Fibroblast of lung (primary cell): ENCODE results near the gene STXBP6. TPM values are rescaled to one million over a fixed set of nuclear protein-coding genes. Genes with fewer than 3 reads are reported as not detected.

Experiments used
- DNase-seq, 2 donors: peaks; one replicate each; pipeline versions ENCODE4 v3.0.0 to v3.0.0-alpha.2; 2010; ENCODE audit warnings: low read depth in 2 of 2
- H2AFZ ChIP-seq: 2 replicates; pipeline ENCODE4 v1.5.1; 2012; ENCODE audit warnings: low read length, control low read depth, inconsistent platforms
- H3K27ac ChIP-seq: 2 replicates; pipeline ENCODE4 v1.5.1; 2011; ENCODE audit warnings: low read length, control low read depth; ENCODE audit not compliant: insufficient read depth
- H3K27me3 ChIP-seq: 2 replicates; pipeline ENCODE4 v1.5.1; 2011; ENCODE audit warnings: mild to moderate bottlenecking, low read length; ENCODE audit not compliant: control insufficient read depth, insufficient read depth
- H3K36me3 ChIP-seq: 2 replicates; pipeline ENCODE4 v1.5.1; 2011; ENCODE audit warnings: low read length; ENCODE audit not compliant: control insufficient read depth, insufficient read depth
- H3K4me1 ChIP-seq: 2 replicates; pipeline ENCODE4 v1.5.1; 2011; ENCODE audit warnings: low read length; ENCODE audit not compliant: control insufficient read depth, insufficient read depth; ENCODE audit errors: extremely low read depth
- H3K4me2 ChIP-seq: 2 replicates; pipeline ENCODE4 v1.5.1; 2011; ENCODE audit warnings: low read length, control low read depth; ENCODE audit not compliant: insufficient read depth; ENCODE audit errors: extremely low read depth
- H3K4me3 ChIP-seq, 4 experiments: fragments of 200-600 bp in 1 of 4; sonication (generic) in 1 of 4; replicated peaks in 1 of 4; 2 replicates each; pipeline ENCODE4 v1.5.1; 2011 to 2016; ENCODE audit warnings: low read length in 4 of 4, low read depth in 3 of 4, mild to moderate bottlenecking in 3 of 4, control low read depth in 2 of 4, inconsistent platforms in 1 of 4, mixed read lengths in 1 of 4; ENCODE audit not compliant: insufficient read depth in 1 of 4; ENCODE audit errors: control extremely low read depth in 1 of 4
- H3K79me2 ChIP-seq: 2 replicates; pipeline ENCODE4 v1.5.1; 2012; ENCODE audit warnings: mild to moderate bottlenecking, low read length, inconsistent platforms; ENCODE audit not compliant: control insufficient read depth, insufficient read depth
- H3K9ac ChIP-seq: 2 replicates; pipeline ENCODE4 v1.5.1; 2011; ENCODE audit warnings: mild to moderate bottlenecking, low read length, control low read depth; ENCODE audit not compliant: insufficient read depth
- H3K9me3 ChIP-seq: 2 replicates; pipeline ENCODE4 v1.5.1; 2012; ENCODE audit warnings: low read depth, low read length; ENCODE audit not compliant: control insufficient read depth, insufficient read depth
- H4K20me1 ChIP-seq: 2 replicates; pipeline ENCODE4 v1.5.1; 2011; ENCODE audit warnings: low read length; ENCODE audit not compliant: control insufficient read depth, insufficient read depth; ENCODE audit errors: extremely low read depth
- EZH2 ChIP-seq: IDR thresholded peaks from 2 replicates; pipeline ENCODE4 v1.5.1; 2012; ENCODE audit warnings: low read length, control low read depth, mild to moderate bottlenecking; ENCODE audit errors: missing control alignments
- polyA plus RNA-seq, 2 donors: library from polyadenylated mRNA; depleted of rRNA in 1 of 2; stranded (reverse) in 1 of 2; unstranded in 1 of 2; fragments of >200 nt; gene quantifications; 2 replicates each; pipeline ENCODE4 v1.2.1, GENCODE V29; 2011 to 2012; ENCODE audit warnings: missing spikeins in 1 of 2
- total RNA-seq: library from RNA; depleted of rRNA; stranded (reverse); fragments of >200 nt; gene quantifications from 2 replicates; pipeline ENCODE4 v1.2.1, GENCODE V29; 2014
- TF ChIP-seq, protein P1 (sequence below), 2 donors: IDR thresholded peaks in 1 of 2; conservative IDR thresholded peaks in 1 of 2; 1 replicate in 1 of 2; 2 replicates in 1 of 2; pipeline ENCODE4 v1.5.1; 2011 to 2012; ENCODE audit warnings: low read length in 2 of 2, control low read depth in 1 of 2, inconsistent platforms in 1 of 2, low read depth in 1 of 2, mild to moderate bottlenecking in 1 of 2

Gene STXBP6
- total and polyA plus RNA-seq, 2 donors (not counting 1 experiment from before 2014, with no cell fraction given), result 4.5 to 17.8 TPM

DNA sequence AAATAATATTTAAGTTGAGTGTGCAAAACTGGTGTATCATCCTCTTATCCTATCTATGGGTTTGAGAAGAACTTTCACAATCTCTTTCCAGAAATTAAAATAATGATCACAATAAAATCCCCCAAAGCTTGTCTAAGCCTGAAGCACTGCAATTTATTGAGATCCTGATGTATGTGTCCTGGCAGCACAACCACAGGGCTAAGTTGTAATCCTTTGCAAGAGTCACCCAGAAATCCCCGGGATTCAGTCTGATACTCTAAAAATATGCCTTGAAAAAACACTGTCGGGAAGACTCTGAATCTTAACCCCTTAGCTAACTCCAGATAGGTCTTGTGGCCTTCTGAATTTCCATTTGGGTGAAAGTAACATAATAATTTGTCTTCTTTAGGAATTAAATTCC, 40.3 kb upstream of the STXBP6 start:
- H3K27me3 ChIP-seq, result peaks cover 2% of the 10 kb centered on the region
- H3K9ac ChIP-seq, result no peak overlapping the region
- H3K4me1 ChIP-seq, result peaks cover 2% of the 10 kb centered on the region
- no peaks in the 10 kb centered on the region for H3K9me3 ChIP-seq
- H3K4me3 ChIP-seq, result no peak overlapping the region
- H3K4me2 ChIP-seq, result no peak overlapping the region
- H4K20me1 ChIP-seq, result no peaks in the 10 kb centered on the region
- H3K79me2 ChIP-seq, result no peaks in the 10 kb centered on the region
- H3K36me3 ChIP-seq, result no peaks in the 10 kb centered on the region
- DNase-seq, result peak in 1 of 2 donors; percentile 47
- no peak for TF ChIP-seq EZH2
- TF ChIP-seq, protein P1, sequence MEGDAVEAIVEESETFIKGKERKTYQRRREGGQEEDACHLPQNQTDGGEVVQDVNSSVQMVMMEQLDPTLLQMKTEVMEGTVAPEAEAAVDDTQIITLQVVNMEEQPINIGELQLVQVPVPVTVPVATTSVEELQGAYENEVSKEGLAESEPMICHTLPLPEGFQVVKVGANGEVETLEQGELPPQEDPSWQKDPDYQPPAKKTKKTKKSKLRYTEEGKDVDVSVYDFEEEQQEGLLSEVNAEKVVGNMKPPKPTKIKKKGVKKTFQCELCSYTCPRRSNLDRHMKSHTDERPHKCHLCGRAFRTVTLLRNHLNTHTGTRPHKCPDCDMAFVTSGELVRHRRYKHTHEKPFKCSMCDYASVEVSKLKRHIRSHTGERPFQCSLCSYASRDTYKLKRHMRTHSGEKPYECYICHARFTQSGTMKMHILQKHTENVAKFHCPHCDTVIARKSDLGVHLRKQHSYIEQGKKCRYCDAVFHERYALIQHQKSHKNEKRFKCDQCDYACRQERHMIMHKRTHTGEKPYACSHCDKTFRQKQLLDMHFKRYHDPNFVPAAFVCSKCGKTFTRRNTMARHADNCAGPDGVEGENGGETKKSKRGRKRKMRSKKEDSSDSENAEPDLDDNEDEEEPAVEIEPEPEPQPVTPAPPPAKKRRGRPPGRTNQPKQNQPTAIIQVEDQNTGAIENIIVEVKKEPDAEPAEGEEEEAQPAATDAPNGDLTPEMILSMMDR (conservative IDR thresholded peaks at IDR 0.05 in 1 of 2, IDR thresholded peaks at IDR 0.05 in 1 of 2; ENCODE audit: low read depth in 1 of 2, low read length in 2 of 2), result no peak
- no peak overlapping the region for H2AFZ ChIP-seq
- H3K27ac ChIP-seq, result no peak overlapping the region

DNA sequence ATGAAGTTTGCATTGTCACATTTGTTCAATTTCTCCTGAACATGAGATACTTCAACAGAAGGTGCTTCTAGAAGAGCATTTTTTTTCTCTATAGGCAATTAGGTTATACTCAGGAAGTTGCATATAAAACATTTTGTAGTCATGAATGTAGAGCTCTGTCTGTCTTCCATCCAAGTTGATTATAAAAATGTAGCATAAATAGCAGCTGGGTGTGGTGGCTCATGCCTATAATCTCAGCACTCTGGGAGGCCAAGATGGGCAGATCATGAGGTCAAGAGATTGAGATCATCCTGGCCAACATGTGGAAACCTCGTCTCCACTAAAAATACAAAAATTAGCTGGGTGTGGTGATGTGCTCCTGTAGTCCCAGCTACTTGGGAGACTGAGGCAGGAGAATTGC, 39.5 kb upstream of the STXBP6 start:
- Histone ChIP-seq H3K4me2 (no peak overlapping the region), H3K9me3 (no peaks in the 10 kb centered on the region)

DNA sequence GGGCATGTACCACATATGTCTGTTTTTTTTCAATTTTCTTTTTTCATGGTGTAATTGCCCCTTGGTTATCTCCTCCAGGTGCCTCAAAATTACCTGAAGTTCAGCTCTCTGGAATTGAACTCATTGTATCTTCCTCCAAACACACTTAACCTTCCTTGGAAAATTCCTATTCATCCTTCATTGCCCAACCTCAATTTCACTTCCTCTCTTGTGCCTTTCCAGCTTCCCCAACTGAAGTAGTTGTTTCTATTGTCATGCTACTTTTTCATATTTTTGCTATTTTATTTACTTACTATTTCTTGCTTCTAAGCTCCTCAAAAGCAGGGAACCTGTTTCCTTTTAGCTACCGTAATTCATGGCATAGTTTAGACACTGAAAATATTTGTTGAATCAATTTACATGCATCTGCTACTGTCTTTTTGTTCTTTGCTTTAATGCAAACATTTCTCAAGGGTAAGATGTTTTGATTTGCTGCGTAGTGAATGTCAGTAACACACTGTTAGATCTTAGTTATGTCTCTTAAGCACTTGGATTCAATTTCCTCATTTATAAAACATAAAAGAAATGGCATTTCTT, 37.0 kb upstream of the STXBP6 start:
- Histone ChIP-seq H3K9ac (no peak overlapping the region), H3K27me3 (peaks cover 2% of the 10 kb centered on the region), H4K20me1 (no peaks in the 10 kb centered on the region), H3K4me3 (no peak overlapping the region), H3K4me1 (peaks cover 2% of the 10 kb centered on the region), H3K36me3 (no peaks in the 10 kb centered on the region), H3K27ac (no peak overlapping the region), H3K4me2 (no peak overlapping the region), H2AFZ (no peak overlapping the region), H3K9me3 (no peaks in the 10 kb centered on the region), H3K79me2 (no peaks in the 10 kb centered on the region)
- DNase-seq, result no peak
- TF ChIP-seq, protein P1 (conservative IDR thresholded peaks at IDR 0.05 in 1 of 2, IDR thresholded peaks at IDR 0.05 in 1 of 2; ENCODE audit: low read depth in 1 of 2, low read length in 2 of 2), result no peak
- TF ChIP-seq EZH2, result no peak

More for the DNA sequence above, 39.5 kb upstream of the STXBP6 start:
- Histone ChIP-seq H4K20me1 (no peaks in the 10 kb centered on the region), H3K27ac (no peak overlapping the region), H3K27me3 (peaks cover 2% of the 10 kb centered on the region), H3K4me1 (peaks cover 2% of the 10 kb centered on the region), H3K79me2 (no peaks in the 10 kb centered on the region), H2AFZ (no peak overlapping the region), H3K9ac (no peak overlapping the region), H3K36me3 (no peaks in the 10 kb centered on the region), H3K4me3 (no peak overlapping the region)
- DNase-seq, result no peak
- TF ChIP-seq, protein P1 (conservative IDR thresholded peaks at IDR 0.05 in 1 of 2, IDR thresholded peaks at IDR 0.05 in 1 of 2; ENCODE audit: low read depth in 1 of 2, low read length in 2 of 2), result no peak
- no peak for TF ChIP-seq EZH2
